ENCODE results near the gene SPEM3.

The SPEM3 gene

GRCh38 chr17:7464081-7464480, 35.4 kb downstream of the SPEM3 start:
- WGBS (ENCODE audit: extremely low coverage, insufficient coverage, insufficient read length): no CpG with 5 or more reads among the region's 9 CpGs
- Histone ChIP-seq H3K9me3 (ENCODE audit: insufficient read depth, low read depth, low read length) (no peaks in the 10 kb centered on the region), H2BK12ac (ENCODE audit: low read length) (no peak overlapping the region), H3K4me1 (ENCODE audit: control insufficient read depth in 1 of 2, insufficient read depth in 2 of 2, low read length in 2 of 2) (peaks cover under 1 to 4% of the 10 kb centered on the region in 2 experiments), H2AFZ (ENCODE audit: insufficient read depth, low read length, poor library complexity) (no peak overlapping the region), H3K9ac (ENCODE audit: low read length) (no peak overlapping the region), H4K8ac (ENCODE audit: low read depth, low read length) (no peak overlapping the region), H3K23ac (ENCODE audit: low read length) (no peak overlapping the region), H3K4me2 (ENCODE audit: low read length) (no peak overlapping the region), H3K27me3 (ENCODE audit: insufficient read depth, low read length) (no peaks in the 10 kb centered on the region), H2BK5ac (ENCODE audit: low read depth, low read length, poor library complexity) (no peak overlapping the region), H3K18ac (ENCODE audit: low read length) (no peak overlapping the region), H3K79me1 (ENCODE audit: low read length) (no peaks in the 10 kb centered on the region), H3K14ac (ENCODE audit: low read length) (no peak overlapping the region), H3K79me2 (ENCODE audit: control insufficient read depth, insufficient read depth, low read length, poor library complexity) (no peaks in the 10 kb centered on the region), H3K36me3 (ENCODE audit: control insufficient read depth in 1 of 2, insufficient read depth in 2 of 2, low read length in 2 of 2) (peaks cover 38 to 39% of the 10 kb centered on the region in 2 experiments), H2AK5ac (ENCODE audit: low read length) (no peak overlapping the region), H4K12ac (ENCODE audit: low read depth, low read length) (no peak overlapping the region), H3K27ac (ENCODE audit: low read depth, low read length) (no peak overlapping the region), H2BK120ac (ENCODE audit: insufficient read depth, low read length, poor library complexity) (no peak overlapping the region), H3K4me3 (ENCODE audit: low read depth, low read length) (no peak overlapping the region), H4K91ac (ENCODE audit: low read depth, low read length) (no peak overlapping the region), H3K4ac (ENCODE audit: low read depth, low read length) (no peak overlapping the region)
- DNase-seq: no peak

DNA sequence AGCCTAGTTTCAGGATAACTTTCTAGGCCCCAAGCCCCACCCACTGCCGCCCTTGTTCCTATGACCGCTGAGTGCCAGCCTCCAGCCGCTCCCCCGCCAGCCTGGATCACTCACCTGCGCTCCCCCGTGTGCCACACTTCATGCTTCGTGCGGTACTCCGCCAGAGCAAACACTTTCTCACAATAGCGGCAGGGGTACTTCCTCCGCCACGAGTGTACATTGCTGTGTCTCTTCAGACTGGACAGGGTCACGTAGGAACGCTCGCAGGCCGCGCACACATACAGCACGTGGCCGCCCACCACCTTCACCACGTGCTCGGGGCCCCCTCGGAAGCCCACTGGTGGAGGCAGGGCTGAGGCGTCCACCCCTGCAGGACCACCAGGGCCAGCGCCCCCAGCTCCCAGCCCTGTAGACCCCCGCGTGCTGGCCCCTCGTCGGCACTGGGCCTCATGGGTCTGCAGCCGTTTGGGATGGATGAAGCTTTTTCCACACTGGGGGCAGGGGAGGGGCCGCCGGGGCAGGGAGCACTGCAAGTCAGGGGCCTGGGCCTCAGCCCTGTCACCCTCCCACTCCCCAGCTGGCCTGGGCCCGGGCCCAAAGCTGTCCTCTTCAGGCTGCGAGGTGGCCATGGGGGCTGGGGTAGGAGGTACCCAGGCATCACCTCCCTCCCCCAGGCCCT, 37.1 kb downstream of the SPEM3 start:
- no peak overlapping the region for H3K9ac ChIP-seq (ENCODE audit: low read length)
- H2BK5ac ChIP-seq (ENCODE audit: low read depth, low read length, poor library complexity): no peak overlapping the region
- no peak overlapping the region for H3K23ac ChIP-seq (ENCODE audit: low read length)
- peaks cover 3 to 7% of the 10 kb centered on the region in 2 experiments for H3K4me1 ChIP-seq (ENCODE audit: control insufficient read depth in 1 of 2, insufficient read depth in 2 of 2, low read length in 2 of 2)
- no peak overlapping the region for H3K27ac ChIP-seq (ENCODE audit: low read depth, low read length)
- H3K4me3 ChIP-seq (ENCODE audit: low read depth, low read length): no peak overlapping the region
- H3K36me3 ChIP-seq (ENCODE audit: control insufficient read depth in 1 of 2, insufficient read depth in 2 of 2, low read length in 2 of 2): peaks cover 38 to 39% of the 10 kb centered on the region in 2 experiments
- no peak overlapping the region for H4K8ac ChIP-seq (ENCODE audit: low read depth, low read length)
- H3K4me2 ChIP-seq (ENCODE audit: low read length): no peak overlapping the region
- no peak overlapping the region for H3K4ac ChIP-seq (ENCODE audit: low read depth, low read length)
- no peak overlapping the region for H3K18ac ChIP-seq (ENCODE audit: low read length)
- H2AK5ac ChIP-seq (ENCODE audit: low read length): no peak overlapping the region
- no peaks in the 10 kb centered on the region for H3K27me3 ChIP-seq (ENCODE audit: insufficient read depth, low read length)
- H4K91ac ChIP-seq (ENCODE audit: low read depth, low read length): no peak overlapping the region
- H3K79me1 ChIP-seq (ENCODE audit: low read length): no peaks in the 10 kb centered on the region
- no peak overlapping the region for H4K12ac ChIP-seq (ENCODE audit: low read depth, low read length)
- no CpG with 5 or more reads among the region's 33 CpGs for WGBS (ENCODE audit: extremely low coverage, insufficient coverage, insufficient read length)
- no peak for DNase-seq
- H3K14ac ChIP-seq (ENCODE audit: low read length): no peak overlapping the region
- H2BK12ac ChIP-seq (ENCODE audit: low read length): no peak overlapping the region
- H3K79me2 ChIP-seq (ENCODE audit: control insufficient read depth, insufficient read depth, low read length, poor library complexity): no peaks in the 10 kb centered on the region
- H2BK120ac ChIP-seq (ENCODE audit: insufficient read depth, low read length, poor library complexity): no peak overlapping the region
- H2AFZ ChIP-seq (ENCODE audit: insufficient read depth, low read length, poor library complexity): no peak overlapping the region
- no peaks in the 10 kb centered on the region for H3K9me3 ChIP-seq (ENCODE audit: insufficient read depth, low read depth, low read length)

- Histone ChIP-seq H3K4me1 (ENCODE audit: control insufficient read depth in 1 of 2, insufficient read depth in 2 of 2, low read length in 2 of 2) (peaks cover 3 to 7% of the 10 kb centered on the region in 2 experiments), H3K18ac (ENCODE audit: low read length) (peak overlapping the region; percentile 25), H2BK5ac (ENCODE audit: low read depth, low read length, poor library complexity) (no peak overlapping the region), H3K36me3 (ENCODE audit: control insufficient read depth in 1 of 2, insufficient read depth in 2 of 2, low read length in 2 of 2) (peaks cover 38 to 39% of the 10 kb centered on the region in 2 experiments), H3K27ac (ENCODE audit: low read depth, low read length) (no peak overlapping the region), H2AFZ (ENCODE audit: insufficient read depth, low read length, poor library complexity) (no peak overlapping the region), H4K12ac (ENCODE audit: low read depth, low read length) (no peak overlapping the region), H3K9me3 (ENCODE audit: insufficient read depth, low read depth, low read length) (no peaks in the 10 kb centered on the region), H3K23ac (ENCODE audit: low read length) (no peak overlapping the region), H4K8ac (ENCODE audit: low read depth, low read length) (no peak overlapping the region), H3K27me3 (ENCODE audit: insufficient read depth, low read length) (no peaks in the 10 kb centered on the region), H3K4ac (ENCODE audit: low read depth, low read length) (no peak overlapping the region), H3K9ac (ENCODE audit: low read length) (no peak overlapping the region), H3K79me2 (ENCODE audit: control insufficient read depth, insufficient read depth, low read length, poor library complexity) (no peaks in the 10 kb centered on the region), H2BK12ac (ENCODE audit: low read length) (no peak overlapping the region), H2BK120ac (ENCODE audit: insufficient read depth, low read length, poor library complexity) (no peak overlapping the region), H3K4me2 (ENCODE audit: low read length) (no peak overlapping the region), H3K4me3 (ENCODE audit: low read depth, low read length) (no peak overlapping the region), H2AK5ac (ENCODE audit: low read length) (no peak overlapping the region), H3K14ac (ENCODE audit: low read length) (no peak overlapping the region), H4K91ac (ENCODE audit: low read depth, low read length) (no peak overlapping the region), H3K79me1 (ENCODE audit: low read length) (no peaks in the 10 kb centered on the region)
- no CpG with 5 or more reads among the region's 9 CpGs for WGBS (ENCODE audit: extremely low coverage, insufficient coverage, insufficient read length)
- DNase-seq: no peak
Observed at GRCh38 chr17:7466318-7466638, 37.6 kb downstream of the SPEM3 start.

GRCh38 chr17:7466639-7467341, 38.1 kb downstream of the SPEM3 start:
- no CpG with 5 or more reads among the region's 16 CpGs for WGBS (ENCODE audit: extremely low coverage, insufficient coverage, insufficient read length)
- DNase-seq: no peak
- Histone ChIP-seq H2AK5ac (ENCODE audit: low read length) (no peak overlapping the region), H3K4me1 (ENCODE audit: control insufficient read depth in 1 of 2, insufficient read depth in 2 of 2, low read length in 2 of 2) (peaks cover 3 to 7% of the 10 kb centered on the region in 2 experiments), H2BK12ac (ENCODE audit: low read length) (no peak overlapping the region), H4K91ac (ENCODE audit: low read depth, low read length) (no peak overlapping the region), H4K8ac (ENCODE audit: low read depth, low read length) (no peak overlapping the region), H3K14ac (ENCODE audit: low read length) (no peak overlapping the region), H3K9me3 (ENCODE audit: insufficient read depth, low read depth, low read length) (no peaks in the 10 kb centered on the region), H3K36me3 (ENCODE audit: control insufficient read depth in 1 of 2, insufficient read depth in 2 of 2, low read length in 2 of 2) (peaks cover 38 to 39% of the 10 kb centered on the region in 2 experiments), H2BK120ac (ENCODE audit: insufficient read depth, low read length, poor library complexity) (no peak overlapping the region), H4K12ac (ENCODE audit: low read depth, low read length) (no peak overlapping the region), H3K4ac (ENCODE audit: low read depth, low read length) (no peak overlapping the region), H3K9ac (ENCODE audit: low read length) (no peak overlapping the region), H3K4me3 (ENCODE audit: low read depth, low read length) (no peak overlapping the region), H3K79me2 (ENCODE audit: control insufficient read depth, insufficient read depth, low read length, poor library complexity) (no peaks in the 10 kb centered on the region), H3K18ac (ENCODE audit: low read length) (peak overlapping the region; percentile 25), H3K4me2 (ENCODE audit: low read length) (no peak overlapping the region), H3K79me1 (ENCODE audit: low read length) (no peaks in the 10 kb centered on the region), H3K27ac (ENCODE audit: low read depth, low read length) (no peak overlapping the region), H2BK5ac (ENCODE audit: low read depth, low read length, poor library complexity) (no peak overlapping the region), H3K23ac (ENCODE audit: low read length) (no peak overlapping the region), H2AFZ (ENCODE audit: insufficient read depth, low read length, poor library complexity) (no peak overlapping the region), H3K27me3 (ENCODE audit: insufficient read depth, low read length) (no peaks in the 10 kb centered on the region)
